DND-41 (cell line): ENCODE results near the gene MYBL2.

Experiments used
- ATAC-seq: fragments of 200-7000 bp; cut with Tn5 transposase; 3 replicates; pipeline ENCODE4 v1.9.1; 2021; ENCODE audit warnings: low read depth; ENCODE audit not compliant: insufficient read depth
- DNase-seq: peaks from one replicate; pipeline ENCODE4 v3.0.0-alpha.2; 2020
- H2AFZ ChIP-seq: 2 replicates; pipeline ENCODE4 v1.6.0; 2012; ENCODE audit warnings: low read depth, low read length
- H3K27ac ChIP-seq: 2 replicates; pipeline ENCODE4 v1.5.1; 2012; ENCODE audit warnings: low read length, inconsistent platforms
- H3K27me3 ChIP-seq: fragments of 200-600 bp; sonication (generic); 2 replicates; pipeline ENCODE4 v1.6.0; 2012; ENCODE audit warnings: low read length, mild to moderate bottlenecking, inconsistent platforms; ENCODE audit not compliant: insufficient read depth, poor library complexity
- H3K36me3 ChIP-seq: 2 replicates; pipeline ENCODE4 v1.5.1; 2012; ENCODE audit warnings: low read length, inconsistent platforms; ENCODE audit not compliant: insufficient read depth
- H3K4me1 ChIP-seq: 2 replicates; pipeline ENCODE4 v1.5.1; 2012; ENCODE audit warnings: mild to moderate bottlenecking, low read length; ENCODE audit not compliant: insufficient read depth
- H3K4me2 ChIP-seq: 2 replicates; pipeline ENCODE4 v1.6.0; 2012; ENCODE audit warnings: mild to moderate bottlenecking, moderate library complexity, low read length, inconsistent platforms; ENCODE audit not compliant: insufficient read depth
- H3K4me3 ChIP-seq, 2 experiments: fragments of 200-600 bp in 1 of 2; shearing (Covaris generic) in 1 of 2; 2 replicates each; pipeline ENCODE4 v1.5.1; 2012 to 2016; ENCODE audit warnings: inconsistent platforms in 2 of 2, low read length in 2 of 2, mild to moderate bottlenecking in 2 of 2, low read depth in 1 of 2, moderate library complexity in 1 of 2
- H3K79me2 ChIP-seq: 2 replicates; pipeline ENCODE4 v1.6.0; 2012; ENCODE audit warnings: low read length, inconsistent platforms; ENCODE audit not compliant: insufficient read depth
- H3K9ac ChIP-seq: 2 replicates; pipeline ENCODE4 v1.6.0; 2012; ENCODE audit warnings: low read depth, mild to moderate bottlenecking, inconsistent platforms, low read length, moderate library complexity
- H3K9me3 ChIP-seq: 2 replicates; pipeline ENCODE4 v1.5.1; 2012; ENCODE audit warnings: low read length, moderate library complexity, mild to moderate bottlenecking, inconsistent platforms; ENCODE audit not compliant: insufficient read depth, severe bottlenecking
- H4K20me1 ChIP-seq: 2 replicates; pipeline ENCODE4 v1.6.0; 2012; ENCODE audit warnings: low read length; ENCODE audit not compliant: insufficient read depth
- EZH2 ChIP-seq: IDR thresholded peaks from 3 replicates; pipeline ENCODE4 v1.6.1; 2012; ENCODE audit warnings: borderline replicate concordance, low read depth, mild to moderate bottlenecking, moderate library complexity, low read length, inconsistent platforms; ENCODE audit not compliant: severe bottlenecking
- TF ChIP-seq, protein P1 (sequence below): IDR thresholded peaks from 2 replicates; pipeline ENCODE4 v1.5.1; 2012; ENCODE audit warnings: borderline replicate concordance, low read length, moderate library complexity, mild to moderate bottlenecking; ENCODE audit not compliant: poor library complexity, severe bottlenecking; ENCODE audit errors: extremely low read depth

The MYBL2 gene

DNA sequence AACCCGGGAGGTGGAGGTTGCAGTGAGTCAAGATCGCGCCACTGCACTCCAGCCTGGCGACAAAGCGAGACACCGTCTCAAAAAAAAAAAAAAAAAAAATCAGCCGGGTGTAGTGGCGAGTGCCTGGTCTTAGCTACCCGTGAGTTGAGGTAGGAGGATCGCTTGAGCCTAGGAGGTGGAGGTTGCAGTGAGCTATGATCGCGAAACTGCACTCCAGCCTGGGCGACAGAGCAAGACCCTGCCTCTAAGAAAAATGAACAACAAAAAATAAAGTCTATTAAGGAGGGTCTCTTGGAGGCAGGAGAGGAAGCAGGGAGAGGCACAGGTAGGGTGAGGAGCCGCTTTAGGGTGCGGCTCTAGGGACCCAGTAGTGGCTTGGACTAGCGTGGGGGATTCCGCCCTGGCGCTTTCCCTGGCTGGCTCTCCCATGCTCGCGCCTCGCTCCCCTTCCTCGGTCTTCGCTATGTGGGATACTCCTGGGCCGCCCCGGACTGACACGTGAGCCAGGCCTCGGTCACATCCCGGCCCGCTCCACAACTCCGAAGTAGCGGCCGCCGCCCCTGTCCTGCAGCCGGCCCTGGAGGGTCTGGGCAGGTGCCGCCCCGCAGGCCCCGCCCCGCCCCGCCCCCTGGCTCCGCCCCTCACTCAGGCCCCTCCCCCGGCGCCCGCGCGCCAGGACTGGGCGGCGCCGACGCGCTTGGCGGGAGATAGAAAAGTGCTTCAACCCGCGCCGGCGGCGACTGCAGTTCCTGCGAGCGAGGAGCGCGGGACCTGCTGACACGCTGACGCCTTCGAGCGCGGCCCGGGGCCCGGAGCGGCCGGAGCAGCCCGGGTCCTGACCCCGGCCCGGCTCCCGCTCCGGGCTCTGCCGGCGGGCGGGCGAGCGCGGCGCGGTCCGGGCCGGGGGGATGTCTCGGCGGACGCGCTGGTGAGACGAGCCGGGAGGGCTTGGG lies at the start of gene MYBL2:
Gene MYBL2 (plus strand): TSS at position 739 of the 953 bp plus-strand sequence. CDS start 170 bp downstream, at position 909.
- peak within 1 kb of the TSS; percentile 92 for H3K27ac ChIP-seq

DNA sequence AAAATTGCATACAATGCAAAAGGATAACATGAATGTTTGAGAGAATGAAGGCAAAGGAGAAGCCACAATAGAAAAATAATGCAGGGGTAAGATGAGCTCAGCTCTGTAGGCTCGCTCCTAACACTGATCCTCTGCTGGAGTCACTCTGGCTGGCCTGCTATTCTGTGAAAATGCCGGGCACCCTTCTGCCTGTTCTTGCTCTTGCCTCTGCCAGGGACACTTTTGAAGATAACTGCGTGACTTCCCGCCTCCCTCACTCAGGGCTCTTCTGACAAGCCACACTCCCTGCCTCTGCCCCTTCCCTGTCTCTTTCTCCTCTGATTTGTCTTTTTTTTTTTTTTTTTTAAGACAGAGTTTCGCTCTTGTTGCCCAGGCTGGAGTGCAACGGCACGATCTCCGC lies 35.3 kb upstream of the MYBL2 start:
- no peak for TF ChIP-seq EZH2
- TF ChIP-seq, protein P1, sequence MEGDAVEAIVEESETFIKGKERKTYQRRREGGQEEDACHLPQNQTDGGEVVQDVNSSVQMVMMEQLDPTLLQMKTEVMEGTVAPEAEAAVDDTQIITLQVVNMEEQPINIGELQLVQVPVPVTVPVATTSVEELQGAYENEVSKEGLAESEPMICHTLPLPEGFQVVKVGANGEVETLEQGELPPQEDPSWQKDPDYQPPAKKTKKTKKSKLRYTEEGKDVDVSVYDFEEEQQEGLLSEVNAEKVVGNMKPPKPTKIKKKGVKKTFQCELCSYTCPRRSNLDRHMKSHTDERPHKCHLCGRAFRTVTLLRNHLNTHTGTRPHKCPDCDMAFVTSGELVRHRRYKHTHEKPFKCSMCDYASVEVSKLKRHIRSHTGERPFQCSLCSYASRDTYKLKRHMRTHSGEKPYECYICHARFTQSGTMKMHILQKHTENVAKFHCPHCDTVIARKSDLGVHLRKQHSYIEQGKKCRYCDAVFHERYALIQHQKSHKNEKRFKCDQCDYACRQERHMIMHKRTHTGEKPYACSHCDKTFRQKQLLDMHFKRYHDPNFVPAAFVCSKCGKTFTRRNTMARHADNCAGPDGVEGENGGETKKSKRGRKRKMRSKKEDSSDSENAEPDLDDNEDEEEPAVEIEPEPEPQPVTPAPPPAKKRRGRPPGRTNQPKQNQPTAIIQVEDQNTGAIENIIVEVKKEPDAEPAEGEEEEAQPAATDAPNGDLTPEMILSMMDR, result no peak
- no peaks in the 10 kb centered on the region for H3K4me1 ChIP-seq
- no peak overlapping the region for H2AFZ ChIP-seq
- no peaks in the 10 kb centered on the region for H3K79me2 ChIP-seq
- ATAC-seq (no peak), DNase-seq (no peak)
- no peak overlapping the region for H3K9ac ChIP-seq
- H3K27ac ChIP-seq, result no peak overlapping the region
- no peak overlapping the region for H3K4me2 ChIP-seq
- H3K36me3 ChIP-seq, result peaks cover 17% of the 10 kb centered on the region
- no peaks in the 10 kb centered on the region for H3K9me3 ChIP-seq
- no peaks in the 10 kb centered on the region for H3K27me3 ChIP-seq
- H4K20me1 ChIP-seq, result no peaks in the 10 kb centered on the region
- H3K4me3 ChIP-seq, result no peak overlapping the region

More for the DNA sequence above, at the start of gene MYBL2:
- Histone ChIP-seq H3K27me3 (no peaks in the 10 kb centered on the region), H3K36me3 (peaks cover 32% of the 10 kb centered on the region), H3K4me2 (peak within 1 kb of the TSS; percentile 88), H2AFZ (peak within 1 kb of the TSS; percentile 80), H3K9me3 (no peaks in the 10 kb centered on the region), H3K79me2 (peaks cover 52% of the 10 kb centered on the region), H3K4me3 (peak within 1 kb of the TSS; percentile 70 to 91), H3K4me1 (peaks cover 39% of the 10 kb centered on the region), H3K9ac (peak within 1 kb of the TSS; percentile 88), H4K20me1 (peaks cover 34% of the 10 kb centered on the region)
- peak; percentile 82 for DNase-seq
- ATAC-seq, result peak; percentile 75
- TF ChIP-seq EZH2, result no peak
- TF ChIP-seq, protein P1, result no peak

DNA sequence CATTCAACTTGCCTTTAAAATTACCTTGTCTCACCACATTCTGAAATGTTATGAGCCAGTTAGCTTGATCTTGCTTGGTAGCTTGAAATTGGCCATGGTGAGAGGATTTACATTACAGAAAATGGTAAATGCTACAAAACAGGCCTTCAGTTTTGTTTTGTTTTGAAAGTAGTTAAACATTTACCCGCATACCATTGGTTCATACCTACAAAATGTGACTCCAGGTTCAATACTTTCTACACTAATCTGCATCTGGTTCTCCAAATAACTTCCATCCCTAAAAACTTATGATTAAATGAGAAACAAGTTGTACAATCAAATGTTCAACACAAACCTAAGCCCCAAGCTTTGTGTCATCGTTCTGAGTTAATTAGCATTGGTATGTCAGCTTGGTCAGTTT lies 30.5 kb upstream of the MYBL2 start:
- Histone ChIP-seq H3K4me1 (no peaks in the 10 kb centered on the region), H3K27me3 (no peaks in the 10 kb centered on the region), H3K36me3 (peaks cover 31% of the 10 kb centered on the region), H3K4me2 (no peak overlapping the region), H3K9me3 (no peaks in the 10 kb centered on the region), H2AFZ (no peak overlapping the region), H3K79me2 (no peaks in the 10 kb centered on the region), H3K4me3 (no peak overlapping the region), H3K9ac (no peak overlapping the region), H3K27ac (no peak overlapping the region), H4K20me1 (no peaks in the 10 kb centered on the region)
- no peak for DNase-seq
- TF ChIP-seq EZH2, result no peak
- TF ChIP-seq, protein P1, result no peak
- no peak for ATAC-seq
